ENCODE results near the gene DYNAP. TPM values are rescaled to one million over a fixed set of nuclear protein-coding genes. Genes with fewer than 3 reads are reported as not detected.

Gene DYNAP
- not detected for total RNA-seq

- no peaks in the 10 kb centered on the region for H3K27me3 ChIP-seq
- no peak for DNase-seq
- ATAC-seq, result no peak
- no peaks in the 10 kb centered on the region for H3K9me3 ChIP-seq
- intact Hi-C loops (cut with DNase I; ENCODE audit: low total_unique reads) (no loop called here), in situ Hi-C loops (cut with MboI; ENCODE audit: low sequenced_read_pairs in 4 of 4) (no loop called here)
- no peak within 1 kb of the TSS for H3K27ac ChIP-seq
- H3K4me1 ChIP-seq, result no peaks in the 10 kb centered on the region
- H3K36me3 ChIP-seq, result no peaks in the 10 kb centered on the region
- H3K4me3 ChIP-seq, result no peak within 1 kb of the TSS
- no peak for TF ChIP-seq CTCF (IDR thresholded peaks at IDR 0.05 in 4 of 5, conservative IDR thresholded peaks at IDR 0.05 in 1 of 5)
- TF ChIP-seq POLR2A (IDR thresholded peaks at IDR 0.05), result no peak
Measured at GRCh38 chr18:54590945-54591344, at the start of gene DYNAP. Gene DYNAP (plus strand): TSS chr18:54591245. CDS start chr18:54591283, 38 bp downstream.

GRCh38 chr18:54551590-54551989 is 39.5 kb upstream of the DYNAP start:
- Histone ChIP-seq H3K4me3 (no peak overlapping the region), H3K9me3 (no peaks in the 10 kb centered on the region), H3K36me3 (no peaks in the 10 kb centered on the region), H3K4me1 (no peaks in the 10 kb centered on the region), H3K27me3 (no peaks in the 10 kb centered on the region), H3K27ac (no peak overlapping the region)
- in situ Hi-C loops (cut with MboI; ENCODE audit: low sequenced_read_pairs in 4 of 4) (no loop called here), intact Hi-C loops (cut with DNase I; ENCODE audit: low total_unique reads) (no loop called here)
- TF ChIP-seq POLR2A (IDR thresholded peaks at IDR 0.05) (no peak), CTCF (IDR thresholded peaks at IDR 0.05 in 4 of 5, conservative IDR thresholded peaks at IDR 0.05 in 1 of 5) (no peak)
- no peak for DNase-seq
- no peak for ATAC-seq

- no peaks in the 10 kb centered on the region for H3K9me3 ChIP-seq
- no peaks in the 10 kb centered on the region for H3K27me3 ChIP-seq
- no peaks in the 10 kb centered on the region for H3K4me1 ChIP-seq
- in situ Hi-C loops (cut with MboI; ENCODE audit: low sequenced_read_pairs in 4 of 4), result no loop called here
- H3K4me3 ChIP-seq, result no peak overlapping the region
- H3K36me3 ChIP-seq, result no peaks in the 10 kb centered on the region
- ATAC-seq (no peak), DNase-seq (no peak)
- no peak overlapping the region for H3K27ac ChIP-seq
- TF ChIP-seq POLR2A (IDR thresholded peaks at IDR 0.05), result no peak
- no peak for TF ChIP-seq CTCF (IDR thresholded peaks at IDR 0.05 in 4 of 5, conservative IDR thresholded peaks at IDR 0.05 in 1 of 5)
- intact Hi-C loops (cut with DNase I; ENCODE audit: low total_unique reads), result loop anchor here (5.0 kb wide), 1 partner anchor 117 kb away; no protein-coding TSS in a partner anchor
Measured at GRCh38 chr18:54555286-54555685, 35.8 kb upstream of the DYNAP start.

GRCh38 chr18:54555996-54556395 is 35.0 kb upstream of the DYNAP start:
- H3K4me1 ChIP-seq, result no peaks in the 10 kb centered on the region
- ATAC-seq (no peak), DNase-seq (no peak)
- no peak overlapping the region for H3K4me3 ChIP-seq
- H3K9me3 ChIP-seq, result no peaks in the 10 kb centered on the region
- in situ Hi-C loops (cut with MboI; ENCODE audit: low sequenced_read_pairs in 4 of 4), result no loop called here
- no peaks in the 10 kb centered on the region for H3K27me3 ChIP-seq
- no peak for TF ChIP-seq CTCF (IDR thresholded peaks at IDR 0.05 in 4 of 5, conservative IDR thresholded peaks at IDR 0.05 in 1 of 5)
- TF ChIP-seq POLR2A (IDR thresholded peaks at IDR 0.05), result no peak
- H3K36me3 ChIP-seq, result no peaks in the 10 kb centered on the region
- no peak overlapping the region for H3K27ac ChIP-seq
- intact Hi-C loops (cut with DNase I; ENCODE audit: low total_unique reads), result loop anchor here (5.0 kb wide), 1 partner anchor 116 kb away; no protein-coding TSS in a partner anchor

DNA sequence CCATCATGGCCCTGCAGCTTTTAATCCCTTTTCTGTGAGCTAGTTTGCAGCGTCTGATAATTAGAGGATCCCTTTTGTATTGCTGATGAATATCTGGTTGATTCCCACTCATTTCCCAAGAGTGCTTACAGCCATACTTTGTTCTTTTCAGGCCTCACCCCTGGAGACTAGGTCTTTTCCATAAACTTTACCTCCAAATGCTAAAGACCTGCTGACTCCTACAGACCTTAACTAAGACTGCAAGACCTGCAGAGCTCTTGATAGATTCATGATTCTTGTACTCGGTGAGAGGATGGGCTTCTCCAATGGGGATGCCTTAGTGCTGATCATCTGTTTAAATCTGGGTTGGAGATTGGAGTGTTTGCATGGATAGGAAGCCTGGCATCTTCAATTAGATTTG is 33.1 kb upstream of the DYNAP start:
- no peak for TF ChIP-seq POLR2A (IDR thresholded peaks at IDR 0.05)
- no peak for TF ChIP-seq CTCF (IDR thresholded peaks at IDR 0.05 in 4 of 5, conservative IDR thresholded peaks at IDR 0.05 in 1 of 5)
- Histone ChIP-seq H3K9me3 (no peaks in the 10 kb centered on the region), H3K27me3 (no peaks in the 10 kb centered on the region), H3K4me1 (no peaks in the 10 kb centered on the region), H3K36me3 (no peaks in the 10 kb centered on the region), H3K4me3 (no peak overlapping the region), H3K27ac (no peak overlapping the region)
- no peak for ATAC-seq
- intact Hi-C loops (cut with DNase I; ENCODE audit: low total_unique reads), result loop anchor here (5.0 kb wide), 1 partner anchor 114 kb away; no protein-coding TSS in a partner anchor
- DNase-seq, result no peak
- in situ Hi-C loops (cut with MboI; ENCODE audit: low sequenced_read_pairs in 4 of 4), result no loop called here
